ENCODE data around the gene SNX15.

SNX15 gene

GRCh38 chr11:64996327-64996709 lies 30.9 kb upstream of the SNX15 start:
- TF ChIP-seq CTCF (IDR thresholded peaks at IDR 0.05; ENCODE audit: insufficient read depth, low read length, missing control alignments): no peak
- ChIA-PET POLR2A (interaction anchor here (0.6 kb wide), 1 partner anchor 13 kb away, joined by 3 read pairs; no protein-coding TSS in a partner anchor), CTCF (interaction anchor here (0.7 to 14.5 kb wide), 13 partner anchors 9 to 197 kb away, joined by 3 to 179 read pairs (median 4); partner anchors contain the start of genes ARL2, FAU, GPHA2 and MRPL49)
- DNase-seq (ENCODE audit: low read depth, low spot score): no peak
- H3K4me3 ChIP-seq (ENCODE audit: low read depth, low read length): peak overlapping the region; percentile 40; the same call in 1 of the 2 replicates

- ChIA-PET CTCF (interaction anchor here (0.7 to 14.5 kb wide), 15 partner anchors 10 to 197 kb away, joined by 3 to 179 read pairs (median 4); partner anchors contain the start of genes ARL2, FAU, GPHA2 and MRPL49), POLR2A (interaction anchor here (0.6 kb wide), 2 partner anchors 13 to 19 kb away, joined by 3 read pairs; no protein-coding TSS in a partner anchor)
- TF ChIP-seq CTCF (IDR thresholded peaks at IDR 0.05; ENCODE audit: insufficient read depth, low read length, missing control alignments): peak; percentile 52
- H3K4me3 ChIP-seq (ENCODE audit: low read depth, low read length): peak within 1 kb of the TSS; percentile 40
- DNase-seq (ENCODE audit: low read depth, low spot score): no peak
Measured at GRCh38 chr11:64996710-64997380, 30.4 kb upstream of the SNX15 start, which contains the start of gene BATF2. Gene BATF2, minus strand, starts transcription at chr11:64996971. Its CDS starts 57 bp downstream, at chr11:64996914.

- DNase-seq (ENCODE audit: low read depth, low spot score): no peak
- ChIA-PET POLR2A (no interaction called here), CTCF (interaction anchor here (0.6 to 14.5 kb wide), 3 partner anchors 12 to 114 kb away, joined by 3 to 179 read pairs (median 6); partner anchors contain the start of genes ARL2 and TM7SF2)
- H3K4me3 ChIP-seq (ENCODE audit: low read depth, low read length): no peak overlapping the region
- no peak for TF ChIP-seq CTCF (IDR thresholded peaks at IDR 0.05; ENCODE audit: insufficient read depth, low read length, missing control alignments)
Measured at GRCh38 chr11:64998141-64998540, 29.1 kb upstream of the SNX15 start.

- ChIA-PET CTCF (interaction anchor here (0.6 to 14.5 kb wide), 2 partner anchors 11 to 73 kb away, joined by 3 to 179 read pairs; partner anchors contain the start of gene ARL2), POLR2A (no interaction called here)
- H3K4me3 ChIP-seq (ENCODE audit: low read depth, low read length): no peak overlapping the region
- DNase-seq (ENCODE audit: low read depth, low spot score): no peak
- TF ChIP-seq CTCF (IDR thresholded peaks at IDR 0.05; ENCODE audit: insufficient read depth, low read length, missing control alignments): no peak
Measured at GRCh38 chr11:64998690-64999431, 28.4 kb upstream of the SNX15 start.

- H3K4me3 ChIP-seq (ENCODE audit: low read depth, low read length): no peak overlapping the region
- CTCF ChIA-PET: interaction anchor here (14.5 kb wide), 1 partner anchor 11 kb away, joined by 179 read pairs; the partner anchor contains the start of gene ARL2
- POLR2A ChIA-PET: no interaction called here
- DNase-seq (ENCODE audit: low read depth, low spot score): no peak
- TF ChIP-seq CTCF (IDR thresholded peaks at IDR 0.05; ENCODE audit: insufficient read depth, low read length, missing control alignments): no peak
Measured at GRCh38 chr11:64999478-64999877, 27.8 kb upstream of the SNX15 start.

- TF ChIP-seq CTCF (IDR thresholded peaks at IDR 0.05; ENCODE audit: insufficient read depth, low read length, missing control alignments): no peak
- CTCF ChIA-PET: interaction anchor here (1.0 to 14.5 kb wide), 2 partner anchors 7 to 108 kb away, joined by 3 to 179 read pairs; partner anchors contain the start of gene ARL2
- POLR2A ChIA-PET: no interaction called here
- no peak for DNase-seq (ENCODE audit: low read depth, low spot score)
- H3K4me3 ChIP-seq (ENCODE audit: low read depth, low read length): no peak overlapping the region
Measured at GRCh38 chr11:65002706-65003105, 24.5 kb upstream of the SNX15 start.
